Peyer's patch (tissue), 4 donors: Measurements from ENCODE around the gene AOPEP. TPM values are rescaled to one million over a fixed set of nuclear protein-coding genes. Genes with fewer than 3 reads are reported as not detected.

ENCODE experiments used
- DNase-seq, 3 donors: peaks; one replicate each; pipeline ENCODE4 v3.0.0-alpha.2; 2017 to 2019
- H3K27ac ChIP-seq, 4 donors: fragments of 200-600 bp; sonication (generic); one replicate each; pipeline ENCODE4 v1.5.1; 2016 to 2019
- H3K27me3 ChIP-seq, 2 donors: fragments of 200-600 bp; sonication (generic); one replicate each; pipeline ENCODE4 v1.5.1; 2019
- H3K36me3 ChIP-seq, 3 donors: fragments of 200-600 bp; sonication (generic); one replicate each; pipeline ENCODE4 v1.5.1; 2016 to 2019
- H3K4me1 ChIP-seq, 4 donors: fragments of 200-600 bp; sonication (generic); one replicate each; pipeline ENCODE4 v1.5.1; 2016 to 2019
- H3K4me3 ChIP-seq, 4 donors: fragments of 200-600 bp; sonication (generic); 1 replicate in 3 of 4; 2 replicates in 1 of 4; pipeline ENCODE4 v1.5.1; 2016 to 2019; ENCODE audit warnings: mild to moderate bottlenecking in 1 of 4
- H3K9me3 ChIP-seq, 4 donors: fragments of 200-600 bp; sonication (generic); one replicate each; pipeline ENCODE4 v1.5.1; 2016 to 2019; ENCODE audit warnings: mild to moderate bottlenecking in 1 of 4
- POLR2A ChIP-seq, 2 donors: fragments of 450-650 bp; IDR thresholded peaks; one replicate each; pipeline ENCODE4 v1.5.1; 2017; ENCODE audit warnings: antibody characterized with exemption in 2 of 2, mild to moderate bottlenecking in 2 of 2, moderate library complexity in 2 of 2
- total RNA-seq, 4 donors: library from RNA; depleted of rRNA; stranded (reverse); fragments of >200 nt; gene quantifications; one replicate each; pipeline ENCODE4 v1.1.0, GENCODE V29; 2016
- TF ChIP-seq, protein P1 (sequence below), 6 experiments: fragments of 450-650 bp in 4 of 6; fragments of 200-600 bp in 2 of 6; sonication (generic) in 1 of 6; IDR thresholded peaks; one replicate each; pipeline ENCODE4 v1.5.1; 2017 to 2019; ENCODE audit warnings: antibody characterized with exemption in 6 of 6, mild to moderate bottlenecking in 3 of 6, moderate library complexity in 1 of 6

Gene AOPEP
- total RNA-seq, 4 donors from 2014 or later: 83.5 to 272 (median 117) TPM

DNA sequence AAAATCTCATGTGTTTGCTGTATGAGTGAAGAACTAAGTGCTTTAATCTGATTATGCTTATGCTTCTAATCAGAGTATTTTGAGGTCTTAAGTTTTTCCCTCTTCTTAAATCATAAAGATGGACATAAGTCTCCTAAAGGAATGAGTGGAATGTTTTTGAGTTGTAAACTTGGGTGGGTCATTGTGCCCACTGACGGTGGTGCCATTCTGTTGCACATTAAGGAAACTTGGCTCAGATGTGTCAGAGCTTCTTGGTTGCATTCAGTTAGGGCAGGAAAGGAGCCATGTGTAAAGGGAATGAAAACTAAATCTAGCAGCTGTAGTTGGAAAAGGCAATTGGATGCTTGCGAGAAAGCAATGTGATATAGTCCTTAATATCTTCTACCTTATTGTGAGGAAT is 334.4 kb downstream of the AOPEP start:
- H3K27me3 ChIP-seq: no peaks in the 10 kb centered on the region
- peak overlapping the region in 2 of 4 donors; percentile 16 to 81 for H3K27ac ChIP-seq
- TF ChIP-seq, protein P1, sequence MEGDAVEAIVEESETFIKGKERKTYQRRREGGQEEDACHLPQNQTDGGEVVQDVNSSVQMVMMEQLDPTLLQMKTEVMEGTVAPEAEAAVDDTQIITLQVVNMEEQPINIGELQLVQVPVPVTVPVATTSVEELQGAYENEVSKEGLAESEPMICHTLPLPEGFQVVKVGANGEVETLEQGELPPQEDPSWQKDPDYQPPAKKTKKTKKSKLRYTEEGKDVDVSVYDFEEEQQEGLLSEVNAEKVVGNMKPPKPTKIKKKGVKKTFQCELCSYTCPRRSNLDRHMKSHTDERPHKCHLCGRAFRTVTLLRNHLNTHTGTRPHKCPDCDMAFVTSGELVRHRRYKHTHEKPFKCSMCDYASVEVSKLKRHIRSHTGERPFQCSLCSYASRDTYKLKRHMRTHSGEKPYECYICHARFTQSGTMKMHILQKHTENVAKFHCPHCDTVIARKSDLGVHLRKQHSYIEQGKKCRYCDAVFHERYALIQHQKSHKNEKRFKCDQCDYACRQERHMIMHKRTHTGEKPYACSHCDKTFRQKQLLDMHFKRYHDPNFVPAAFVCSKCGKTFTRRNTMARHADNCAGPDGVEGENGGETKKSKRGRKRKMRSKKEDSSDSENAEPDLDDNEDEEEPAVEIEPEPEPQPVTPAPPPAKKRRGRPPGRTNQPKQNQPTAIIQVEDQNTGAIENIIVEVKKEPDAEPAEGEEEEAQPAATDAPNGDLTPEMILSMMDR (IDR thresholded peaks at IDR 0.05): no peak
- no peak for TF ChIP-seq POLR2A (IDR thresholded peaks at IDR 0.05)
- no peaks in the 10 kb centered on the region for H3K9me3 ChIP-seq
- H3K4me3 ChIP-seq: no peak overlapping the region
- peaks cover 0 to 45% (median 2%) of the 10 kb centered on the region in 4 donors for H3K4me1 ChIP-seq
- peaks cover 0 to 35% (median 0%) of the 10 kb centered on the region in 3 donors for H3K36me3 ChIP-seq
- DNase-seq: no peak

- no peaks in the 10 kb centered on the region for H3K9me3 ChIP-seq
- H3K27me3 ChIP-seq: no peaks in the 10 kb centered on the region
- peak overlapping the region in 2 of 4 donors; percentile 27 to 56 for H3K27ac ChIP-seq
- no peak for TF ChIP-seq POLR2A (IDR thresholded peaks at IDR 0.05)
- TF ChIP-seq, protein P1 (IDR thresholded peaks at IDR 0.05): no peak
- H3K4me1 ChIP-seq: peaks cover 0 to 45% (median 0%) of the 10 kb centered on the region in 4 donors
- DNase-seq: no peak
- peaks cover 0 to 43% (median 0%) of the 10 kb centered on the region in 3 donors for H3K36me3 ChIP-seq
- no peak overlapping the region for H3K4me3 ChIP-seq
Measured at GRCh38 chr9:95061916-95062595, 335.6 kb downstream of the AOPEP start.

DNA sequence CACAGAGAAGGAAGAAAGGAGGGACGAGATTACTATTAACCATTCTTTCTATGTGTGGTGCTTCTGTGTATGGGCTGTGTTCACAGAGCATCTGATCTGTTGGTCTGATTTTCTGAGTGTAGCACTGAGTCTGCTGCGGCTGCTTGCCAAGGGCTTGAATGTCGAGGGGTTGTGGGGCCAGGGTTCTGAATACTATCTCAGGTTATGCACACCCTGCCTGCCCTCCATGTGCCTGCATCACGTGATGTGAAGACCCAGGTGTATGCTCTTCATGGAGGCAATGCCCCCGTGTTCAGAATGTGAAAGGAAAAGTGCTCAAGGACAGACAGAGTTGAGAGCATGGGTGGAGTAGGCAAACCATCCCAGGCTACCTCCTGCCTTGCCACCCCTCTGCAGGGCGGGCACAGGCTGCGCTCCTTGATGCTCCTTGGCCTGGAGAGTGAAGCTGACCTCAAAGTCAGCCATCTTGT is 336.1 kb downstream of the AOPEP start:
- Histone ChIP-seq H3K4me1 (peaks cover 0 to 45% (median 0%) of the 10 kb centered on the region in 4 donors), H3K9me3 (no peaks in the 10 kb centered on the region), H3K4me3 (no peak overlapping the region), H3K27ac (peak overlapping the region in 2 of 4 donors; percentile 27 to 56), H3K36me3 (peaks cover 0 to 43% (median 0%) of the 10 kb centered on the region in 3 donors), H3K27me3 (no peaks in the 10 kb centered on the region)
- TF ChIP-seq POLR2A (IDR thresholded peaks at IDR 0.05): no peak
- TF ChIP-seq, protein P1 (IDR thresholded peaks at IDR 0.05): no peak
- DNase-seq: no peak

DNA sequence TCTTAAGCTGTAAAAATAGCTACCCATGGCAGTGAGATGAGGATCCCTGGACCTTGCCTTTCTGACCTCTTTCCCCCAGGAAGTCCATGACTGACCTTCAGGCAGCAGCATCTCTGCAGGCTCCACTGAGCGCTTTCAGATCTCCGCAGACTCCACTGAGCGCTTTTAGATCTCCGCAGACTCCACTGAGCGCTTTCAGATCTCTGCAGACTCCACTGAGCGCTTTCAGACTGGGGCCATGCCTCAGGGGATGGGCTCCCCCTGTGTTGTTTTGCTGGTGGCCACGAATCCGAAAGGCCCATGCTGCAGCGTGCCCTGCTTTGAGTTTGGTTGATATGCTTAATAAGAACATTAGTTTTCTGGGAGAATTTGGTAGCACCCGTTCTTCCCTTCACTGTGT is 336.8 kb downstream of the AOPEP start:
- Histone ChIP-seq H3K27me3 (no peaks in the 10 kb centered on the region), H3K4me3 (no peak overlapping the region), H3K9me3 (no peaks in the 10 kb centered on the region), H3K36me3 (peaks cover 0 to 43% (median 0%) of the 10 kb centered on the region in 3 donors), H3K27ac (peak overlapping the region in 2 of 4 donors; percentile 27 to 56), H3K4me1 (peaks cover 0 to 45% (median 0%) of the 10 kb centered on the region in 4 donors)
- no peak for TF ChIP-seq POLR2A (IDR thresholded peaks at IDR 0.05)
- TF ChIP-seq, protein P1 (IDR thresholded peaks at IDR 0.05): no peak
- no peak for DNase-seq

- peak in 1 of 3 donors; percentile 49 for DNase-seq
- H3K4me1 ChIP-seq: peaks cover 0 to 55% (median 0%) of the 10 kb centered on the region in 4 donors
- no peaks in the 10 kb centered on the region for H3K27me3 ChIP-seq
- H3K4me3 ChIP-seq: no peak overlapping the region
- no peaks in the 10 kb centered on the region for H3K9me3 ChIP-seq
- TF ChIP-seq, protein P1 (IDR thresholded peaks at IDR 0.05): no peak
- no peak for TF ChIP-seq POLR2A (IDR thresholded peaks at IDR 0.05)
- peaks cover 0 to 43% (median 0%) of the 10 kb centered on the region in 3 donors for H3K36me3 ChIP-seq
- peak overlapping the region; percentile 6 to 71 (median 54) for H3K27ac ChIP-seq
Measured at GRCh38 chr9:95065224-95065623, 338.7 kb downstream of the AOPEP start.
